Ishikawa (cell line): ENCODE data around the gene SLC25A44.

Experiments used
- CEBPB ChIP-seq: IDR thresholded peaks from 2 replicates; pipeline ENCODE4 v1.6.1; 2012
- CREB1 ChIP-seq: IDR thresholded peaks from 2 replicates; pipeline ENCODE4 v1.6.1; 2012; ENCODE audit warnings: low read depth
- EGR1 ChIP-seq: IDR thresholded peaks from 2 replicates; pipeline ENCODE4 v1.6.1; 2012
- EP300 ChIP-seq: IDR thresholded peaks from 2 replicates; pipeline ENCODE4 v1.6.1; 2012; ENCODE audit warnings: borderline replicate concordance
- FOXM1 ChIP-seq: IDR thresholded peaks from 2 replicates; pipeline ENCODE4 v1.6.1; 2012; ENCODE audit warnings: low read depth, borderline replicate concordance
- NFIC ChIP-seq: IDR thresholded peaks from 2 replicates; pipeline ENCODE4 v1.6.1; 2012
- RAD21 ChIP-seq: IDR thresholded peaks from 2 replicates; pipeline ENCODE4 v1.6.1; 2012; ENCODE audit warnings: low read depth
- REST ChIP-seq: IDR thresholded peaks from 2 replicates; pipeline ENCODE4 v1.6.1; 2012; ENCODE audit warnings: low read depth, mild to moderate bottlenecking
- TAF1 ChIP-seq: IDR thresholded peaks from 2 replicates; pipeline ENCODE4 v1.6.1; 2012; ENCODE audit warnings: low read depth, mild to moderate bottlenecking
- TCF12 ChIP-seq: IDR thresholded peaks from 2 replicates; pipeline ENCODE4 v1.6.1; 2012; ENCODE audit warnings: low read depth
- TEAD4 ChIP-seq: IDR thresholded peaks from 2 replicates; pipeline ENCODE4 v1.6.1; 2012
- USF1 ChIP-seq: IDR thresholded peaks from 2 replicates; pipeline ENCODE4 v1.6.1; 2012
- YY1 ChIP-seq: IDR thresholded peaks from 2 replicates; pipeline ENCODE4 v1.6.1; 2012; ENCODE audit warnings: low read depth
- TF ChIP-seq, protein P1 (sequence below): IDR thresholded peaks from 2 replicates; pipeline ENCODE4 v1.6.1; 2012

- no peak for TF ChIP-seq EGR1
- TF ChIP-seq REST: no peak
- TF ChIP-seq EP300: no peak
- no peak for TF ChIP-seq YY1
- no peak for TF ChIP-seq TCF12
- TF ChIP-seq FOXM1: no peak
- no peak for TF ChIP-seq USF1
- no peak for TF ChIP-seq TEAD4
- TF ChIP-seq, protein P1, sequence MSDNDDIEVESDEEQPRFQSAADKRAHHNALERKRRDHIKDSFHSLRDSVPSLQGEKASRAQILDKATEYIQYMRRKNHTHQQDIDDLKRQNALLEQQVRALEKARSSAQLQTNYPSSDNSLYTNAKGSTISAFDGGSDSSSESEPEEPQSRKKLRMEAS: no peak
- no peak for TF ChIP-seq CEBPB
- no peak for TF ChIP-seq TAF1
- no peak for TF ChIP-seq RAD21
- TF ChIP-seq NFIC: no peak
- TF ChIP-seq CREB1: no peak
Observed at GRCh38 chr1:156195853-156196252, 1.9 kb downstream of the SLC25A44 start.
